ENCODE measurements around the gene SLX4IP.

GRCh38 chr20:10654250-10654610 lies 219.1 kb downstream of the SLX4IP start:
- TF ChIP-seq, protein P1, sequence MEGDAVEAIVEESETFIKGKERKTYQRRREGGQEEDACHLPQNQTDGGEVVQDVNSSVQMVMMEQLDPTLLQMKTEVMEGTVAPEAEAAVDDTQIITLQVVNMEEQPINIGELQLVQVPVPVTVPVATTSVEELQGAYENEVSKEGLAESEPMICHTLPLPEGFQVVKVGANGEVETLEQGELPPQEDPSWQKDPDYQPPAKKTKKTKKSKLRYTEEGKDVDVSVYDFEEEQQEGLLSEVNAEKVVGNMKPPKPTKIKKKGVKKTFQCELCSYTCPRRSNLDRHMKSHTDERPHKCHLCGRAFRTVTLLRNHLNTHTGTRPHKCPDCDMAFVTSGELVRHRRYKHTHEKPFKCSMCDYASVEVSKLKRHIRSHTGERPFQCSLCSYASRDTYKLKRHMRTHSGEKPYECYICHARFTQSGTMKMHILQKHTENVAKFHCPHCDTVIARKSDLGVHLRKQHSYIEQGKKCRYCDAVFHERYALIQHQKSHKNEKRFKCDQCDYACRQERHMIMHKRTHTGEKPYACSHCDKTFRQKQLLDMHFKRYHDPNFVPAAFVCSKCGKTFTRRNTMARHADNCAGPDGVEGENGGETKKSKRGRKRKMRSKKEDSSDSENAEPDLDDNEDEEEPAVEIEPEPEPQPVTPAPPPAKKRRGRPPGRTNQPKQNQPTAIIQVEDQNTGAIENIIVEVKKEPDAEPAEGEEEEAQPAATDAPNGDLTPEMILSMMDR (conservative IDR thresholded peaks at IDR 0.05 in 1 of 2, IDR thresholded peaks at IDR 0.05 in 1 of 2; ENCODE audit: extremely low read depth in 1 of 2, insufficient read depth in 1 of 2, low read depth in 1 of 2, low read length in 2 of 2), result no peak
- no peak for TF ChIP-seq EZH2 (IDR thresholded peaks at IDR 0.05; ENCODE audit: borderline replicate concordance, low read length)
